H9 (cell line): ENCODE results near the gene GALNT12. TPM values are rescaled to one million over a fixed set of nuclear protein-coding genes. Genes with fewer than 3 reads are reported as not detected.

Experiments
- DNase-seq: peaks from one replicate; pipeline ENCODE4 v3.0.0-alpha.2; 2017
- H2AFZ ChIP-seq: one replicate; pipeline ENCODE4 v1.6.1; 2013; ENCODE audit warnings: mild to moderate bottlenecking, low read length, control low read depth, moderate library complexity
- H2AK5ac ChIP-seq: 2 replicates; pipeline ENCODE4 v1.6.1; 2013; ENCODE audit warnings: low read length, control low read depth, mixed read lengths; ENCODE audit not compliant: insufficient read length
- H2BK120ac ChIP-seq: one replicate; pipeline ENCODE4 v1.6.1; 2013; ENCODE audit warnings: low read depth, mild to moderate bottlenecking, low read length, control low read depth, inconsistent platforms; ENCODE audit not compliant: poor library complexity, severe bottlenecking
- H2BK12ac ChIP-seq: 2 replicates; pipeline ENCODE4 v1.6.1; 2013; ENCODE audit warnings: low read length, control low read depth, mixed read lengths, low read depth; ENCODE audit not compliant: insufficient read length
- H2BK15ac ChIP-seq: 2 replicates; pipeline ENCODE4 v1.6.1; 2013; ENCODE audit warnings: low read depth, low read length, control low read depth
- H2BK20ac ChIP-seq: one replicate; pipeline ENCODE4 v1.6.1; 2013; ENCODE audit warnings: low read depth, mild to moderate bottlenecking, low read length, control low read depth, inconsistent platforms; ENCODE audit not compliant: poor library complexity, severe bottlenecking
- H2BK5ac ChIP-seq: 2 replicates; pipeline ENCODE4 v1.6.1; 2013; ENCODE audit warnings: low read length, control low read depth, mixed read lengths; ENCODE audit not compliant: insufficient read length
- H3K14ac ChIP-seq: 2 replicates; pipeline ENCODE4 v1.6.1; 2013; ENCODE audit warnings: low read length, control low read depth; ENCODE audit not compliant: insufficient read depth
- H3K18ac ChIP-seq: 2 replicates; pipeline ENCODE4 v1.6.1; 2013; ENCODE audit warnings: low read depth, mild to moderate bottlenecking, mixed read lengths, low read length, control low read depth; ENCODE audit not compliant: insufficient read length
- H3K23ac ChIP-seq: 2 replicates; pipeline ENCODE4 v1.6.1; 2013; ENCODE audit warnings: low read length, control low read depth, mixed read lengths, low read depth; ENCODE audit not compliant: insufficient read length
- H3K23me2 ChIP-seq: 2 replicates; pipeline ENCODE4 v1.6.1; 2013; ENCODE audit warnings: low read depth, mild to moderate bottlenecking, mixed read lengths, low read length, control low read depth; ENCODE audit not compliant: insufficient read length, poor library complexity, severe bottlenecking
- H3K27ac ChIP-seq: 2 replicates; pipeline ENCODE4 v1.5.1; 2013; ENCODE audit warnings: low read length, control low read depth, mixed read lengths, low read depth; ENCODE audit not compliant: insufficient read length
- H3K27me3 ChIP-seq: 2 replicates; pipeline ENCODE4 v1.6.1; 2013; ENCODE audit warnings: low read length, control low read depth, inconsistent platforms; ENCODE audit not compliant: insufficient read depth
- H3K4ac ChIP-seq: 2 replicates; pipeline ENCODE4 v1.6.1; 2013; ENCODE audit warnings: low read depth, mild to moderate bottlenecking, control low read depth, inconsistent platforms, low read length, moderate library complexity
- H3K4me1 ChIP-seq: 2 replicates; pipeline ENCODE4 v1.6.1; 2013; ENCODE audit warnings: low read length, control low read depth, inconsistent platforms; ENCODE audit not compliant: insufficient read depth
- H3K4me2 ChIP-seq: 2 replicates; pipeline ENCODE4 v1.6.1; 2013; ENCODE audit warnings: low read length, control low read depth, mixed read lengths; ENCODE audit not compliant: insufficient read length, insufficient read depth
- H3K56ac ChIP-seq: 2 replicates; pipeline ENCODE4 v1.6.1; 2013; ENCODE audit warnings: low read depth, mild to moderate bottlenecking, mixed read lengths, low read length, control low read depth; ENCODE audit not compliant: insufficient read length
- H3K79me1 ChIP-seq: 2 replicates; pipeline ENCODE4 v1.6.1; 2013; ENCODE audit warnings: low read depth, mild to moderate bottlenecking, moderate library complexity, low read length, control low read depth, inconsistent platforms; ENCODE audit not compliant: insufficient read depth, poor library complexity, severe bottlenecking
- H3K79me2 ChIP-seq: 2 replicates; pipeline ENCODE4 v1.6.1; 2013; ENCODE audit warnings: low read length, control low read depth, inconsistent platforms; ENCODE audit not compliant: insufficient read depth
- H3K9ac ChIP-seq: 2 replicates; pipeline ENCODE4 v1.6.1; 2013; ENCODE audit warnings: low read length, control low read depth, mixed read lengths; ENCODE audit not compliant: insufficient read length; ENCODE audit errors: extremely low read depth
- H3K9me3 ChIP-seq: one replicate; pipeline ENCODE4 v1.6.1; 2013; ENCODE audit warnings: low read depth, low read length, inconsistent platforms; ENCODE audit not compliant: control insufficient read depth
- H3T11ph ChIP-seq: one replicate; pipeline ENCODE4 v1.6.1; 2013; ENCODE audit warnings: mild to moderate bottlenecking, low read length, control low read depth, inconsistent platforms
- H4K20me1 ChIP-seq: one replicate; pipeline ENCODE4 v1.6.1; 2013; ENCODE audit not compliant: control insufficient read depth, insufficient read length, insufficient read depth
- H4K5ac ChIP-seq: 2 replicates; pipeline ENCODE4 v1.6.1; 2013; ENCODE audit warnings: low read depth, mild to moderate bottlenecking, mixed read lengths, low read length, control low read depth; ENCODE audit not compliant: insufficient read length
- H4K8ac ChIP-seq: replicated peaks from 2 replicates; pipeline ENCODE4 v1.6.1; 2013; ENCODE audit warnings: low read length, control low read depth, mixed read lengths, low read depth; ENCODE audit not compliant: insufficient read length
- H4K91ac ChIP-seq: 2 replicates; pipeline ENCODE4 v1.6.1; 2013; ENCODE audit warnings: low read depth, mild to moderate bottlenecking, moderate library complexity, mixed read lengths, low read length, control low read depth; ENCODE audit not compliant: insufficient read length
- H3K27ac Mint-ChIP-seq, 3 experiments: 2 replicates in 2 of 3; 3 replicates in 1 of 3; pipeline ENCODE4 v1.8.0; 2020 to 2021; ENCODE audit warnings: mixed read lengths in 3 of 3, mild to moderate bottlenecking in 1 of 3, moderate library complexity in 1 of 3
- H3K27me3 Mint-ChIP-seq: 2 replicates; pipeline ENCODE4 v1.8.0; 2021; ENCODE audit warnings: low read depth, mild to moderate bottlenecking, moderate library complexity, mixed read lengths
- H3K36me3 Mint-ChIP-seq, 3 experiments: 2 replicates in 2 of 3; 3 replicates in 1 of 3; pipeline ENCODE4 v1.8.0; 2020 to 2021; ENCODE audit warnings: low read depth in 3 of 3, mixed read lengths in 3 of 3; ENCODE audit not compliant: insufficient read depth in 1 of 3
- H3K4me1 Mint-ChIP-seq, 2 experiments: 2 replicates each; pipeline ENCODE4 v1.8.0; 2020; ENCODE audit warnings: mixed read lengths in 2 of 2
- H3K4me3 Mint-ChIP-seq, 2 experiments: 2 replicates in 1 of 2; 3 replicates in 1 of 2; pipeline ENCODE4 v1.8.0; 2020 to 2021; ENCODE audit warnings: mild to moderate bottlenecking in 2 of 2, mixed read lengths in 2 of 2, moderate library complexity in 1 of 2
- H3K9me3 Mint-ChIP-seq, 2 experiments: 2 replicates in 1 of 2; 3 replicates in 1 of 2; pipeline ENCODE4 v1.8.0; 2020; ENCODE audit warnings: mild to moderate bottlenecking in 2 of 2, mixed read lengths in 2 of 2, moderate library complexity in 1 of 2
- WGBS: extraction: QIAGEN DNeasy Blood & Tissue Kit; methylation state at CpG from one replicate; pipeline ENCODE4 v1.1.7; 2013; ENCODE audit warnings: missing lambda C conversion rate, low lambda C conversion rate, mixed read lengths; ENCODE audit not compliant: insufficient read length; ENCODE audit errors: extremely low coverage; 5-methylcytosine and 5-hydroxymethylcytosine counted together
- total RNA-seq: library from RNA; stranded (reverse); gene quantifications from 2 replicates; pipeline ENCODE4 v1.2.1, GENCODE V29; 2021
- TF ChIP-seq, protein P1 (sequence below): fragments of 200-600 bp; sonication (generic); conservative IDR thresholded peaks from 3 replicates; pipeline ENCODE4 v1.8.0; 2021; ENCODE audit warnings: antibody characterized with exemption, mild to moderate bottlenecking

Gene GALNT12
- total RNA-seq, 1 experiment from 2014 or later: 18.0 TPM

DNA sequence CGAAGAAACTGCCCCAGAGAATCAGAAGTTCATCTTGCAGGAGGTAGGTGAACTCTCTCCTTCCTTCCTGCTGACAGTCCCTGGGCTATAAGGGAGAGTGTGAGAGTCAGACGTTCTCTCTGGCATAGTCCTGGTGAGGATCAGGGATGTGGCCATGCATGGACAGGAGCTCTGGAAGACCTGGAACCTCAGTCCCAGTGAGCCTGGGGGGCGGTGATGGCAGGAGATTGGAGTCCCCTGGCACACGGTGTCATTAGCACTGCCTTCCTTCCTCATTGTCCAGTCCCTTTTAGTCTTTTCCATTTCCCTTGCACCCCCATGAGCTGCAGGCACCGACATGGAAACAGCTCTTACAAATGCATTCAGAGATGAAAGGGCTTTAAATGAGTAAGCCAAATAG lies 38.6 kb downstream of the GALNT12 start:
- H3K27me3 ChIP-seq: no peaks in the 10 kb centered on the region
- H3K56ac ChIP-seq: no peak overlapping the region
- H3T11ph ChIP-seq: no peak overlapping the region
- Mint-ChIP-seq H3K27me3 (peaks cover 4% of the 10 kb centered on the region; the same call in 1 of the 2 replicates), H3K4me3 (no peak overlapping the region), H3K36me3 (peaks cover 0 to 18% (median 4%) of the 10 kb centered on the region in 3 experiments; a peak in 3 of 7 replicates), H3K4me1 (peaks cover 14 to 20% of the 10 kb centered on the region in 2 experiments), H3K27ac (no peak overlapping the region), H3K9me3 (no peaks in the 10 kb centered on the region)
- no peak overlapping the region for H2BK5ac ChIP-seq
- no peak overlapping the region for H3K4me2 ChIP-seq
- H4K20me1 ChIP-seq: no peaks in the 10 kb centered on the region
- H3K9me3 ChIP-seq: no peaks in the 10 kb centered on the region
- DNase-seq: no peak
- H2BK12ac ChIP-seq: no peak overlapping the region
- no peak overlapping the region for H3K27ac ChIP-seq
- no peak overlapping the region for H4K91ac ChIP-seq
- H2BK120ac ChIP-seq: no peak overlapping the region
- H2BK20ac ChIP-seq: no peak overlapping the region
- no peak overlapping the region for H3K4ac ChIP-seq
- H4K8ac ChIP-seq: no peak overlapping the region
- no peak overlapping the region for H2AFZ ChIP-seq
- no peak overlapping the region for H3K18ac ChIP-seq
- H3K14ac ChIP-seq: no peak overlapping the region
- WGBS: no CpG with 5 or more reads among the region's 5 CpGs
- no peak overlapping the region for H3K23ac ChIP-seq
- H3K9ac ChIP-seq: no peak overlapping the region
- TF ChIP-seq, protein P1, sequence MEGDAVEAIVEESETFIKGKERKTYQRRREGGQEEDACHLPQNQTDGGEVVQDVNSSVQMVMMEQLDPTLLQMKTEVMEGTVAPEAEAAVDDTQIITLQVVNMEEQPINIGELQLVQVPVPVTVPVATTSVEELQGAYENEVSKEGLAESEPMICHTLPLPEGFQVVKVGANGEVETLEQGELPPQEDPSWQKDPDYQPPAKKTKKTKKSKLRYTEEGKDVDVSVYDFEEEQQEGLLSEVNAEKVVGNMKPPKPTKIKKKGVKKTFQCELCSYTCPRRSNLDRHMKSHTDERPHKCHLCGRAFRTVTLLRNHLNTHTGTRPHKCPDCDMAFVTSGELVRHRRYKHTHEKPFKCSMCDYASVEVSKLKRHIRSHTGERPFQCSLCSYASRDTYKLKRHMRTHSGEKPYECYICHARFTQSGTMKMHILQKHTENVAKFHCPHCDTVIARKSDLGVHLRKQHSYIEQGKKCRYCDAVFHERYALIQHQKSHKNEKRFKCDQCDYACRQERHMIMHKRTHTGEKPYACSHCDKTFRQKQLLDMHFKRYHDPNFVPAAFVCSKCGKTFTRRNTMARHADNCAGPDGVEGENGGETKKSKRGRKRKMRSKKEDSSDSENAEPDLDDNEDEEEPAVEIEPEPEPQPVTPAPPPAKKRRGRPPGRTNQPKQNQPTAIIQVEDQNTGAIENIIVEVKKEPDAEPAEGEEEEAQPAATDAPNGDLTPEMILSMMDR: no peak
- H2BK15ac ChIP-seq: no peak overlapping the region
- H3K79me2 ChIP-seq: no peaks in the 10 kb centered on the region
- no peak overlapping the region for H2AK5ac ChIP-seq
- H3K79me1 ChIP-seq: no peaks in the 10 kb centered on the region
- no peaks in the 10 kb centered on the region for H3K23me2 ChIP-seq
- H3K4me1 ChIP-seq: no peaks in the 10 kb centered on the region; the same call in 1 of the 2 replicates
- H4K5ac ChIP-seq: no peak overlapping the region
